H9 (cell line): ENCODE measurements around the gene CACNA1G. TPM values are rescaled to one million over a fixed set of nuclear protein-coding genes. Genes with fewer than 3 reads are reported as not detected.
A peak's percentile ranks its signal among the peaks of the same experiment; 100 is the strongest.

Experiments used
- DNase-seq: peaks from one replicate; pipeline ENCODE4 v3.0.0-alpha.2; 2017
- H2AFZ ChIP-seq: one replicate; pipeline ENCODE4 v1.6.1; 2013; ENCODE audit warnings: mild to moderate bottlenecking, low read length, control low read depth, moderate library complexity
- H2AK5ac ChIP-seq: 2 replicates; pipeline ENCODE4 v1.6.1; 2013; ENCODE audit warnings: low read length, control low read depth, mixed read lengths; ENCODE audit not compliant: insufficient read length
- H2BK120ac ChIP-seq: one replicate; pipeline ENCODE4 v1.6.1; 2013; ENCODE audit warnings: low read depth, mild to moderate bottlenecking, low read length, control low read depth, inconsistent platforms; ENCODE audit not compliant: poor library complexity, severe bottlenecking
- H2BK12ac ChIP-seq: 2 replicates; pipeline ENCODE4 v1.6.1; 2013; ENCODE audit warnings: low read length, control low read depth, mixed read lengths, low read depth; ENCODE audit not compliant: insufficient read length
- H2BK15ac ChIP-seq: 2 replicates; pipeline ENCODE4 v1.6.1; 2013; ENCODE audit warnings: low read depth, low read length, control low read depth
- H2BK20ac ChIP-seq: one replicate; pipeline ENCODE4 v1.6.1; 2013; ENCODE audit warnings: low read depth, mild to moderate bottlenecking, low read length, control low read depth, inconsistent platforms; ENCODE audit not compliant: poor library complexity, severe bottlenecking
- H2BK5ac ChIP-seq: 2 replicates; pipeline ENCODE4 v1.6.1; 2013; ENCODE audit warnings: low read length, control low read depth, mixed read lengths; ENCODE audit not compliant: insufficient read length
- H3K14ac ChIP-seq: 2 replicates; pipeline ENCODE4 v1.6.1; 2013; ENCODE audit warnings: low read length, control low read depth; ENCODE audit not compliant: insufficient read depth
- H3K18ac ChIP-seq: 2 replicates; pipeline ENCODE4 v1.6.1; 2013; ENCODE audit warnings: low read depth, mild to moderate bottlenecking, mixed read lengths, low read length, control low read depth; ENCODE audit not compliant: insufficient read length
- H3K23ac ChIP-seq: 2 replicates; pipeline ENCODE4 v1.6.1; 2013; ENCODE audit warnings: low read length, control low read depth, mixed read lengths, low read depth; ENCODE audit not compliant: insufficient read length
- H3K23me2 ChIP-seq: 2 replicates; pipeline ENCODE4 v1.6.1; 2013; ENCODE audit warnings: low read depth, mild to moderate bottlenecking, mixed read lengths, low read length, control low read depth; ENCODE audit not compliant: insufficient read length, poor library complexity, severe bottlenecking
- H3K27ac ChIP-seq: 2 replicates; pipeline ENCODE4 v1.5.1; 2013; ENCODE audit warnings: low read length, control low read depth, mixed read lengths, low read depth; ENCODE audit not compliant: insufficient read length
- H3K27me3 ChIP-seq: 2 replicates; pipeline ENCODE4 v1.6.1; 2013; ENCODE audit warnings: low read length, control low read depth, inconsistent platforms; ENCODE audit not compliant: insufficient read depth
- H3K4ac ChIP-seq: 2 replicates; pipeline ENCODE4 v1.6.1; 2013; ENCODE audit warnings: low read depth, mild to moderate bottlenecking, control low read depth, inconsistent platforms, low read length, moderate library complexity
- H3K4me1 ChIP-seq: 2 replicates; pipeline ENCODE4 v1.6.1; 2013; ENCODE audit warnings: low read length, control low read depth, inconsistent platforms; ENCODE audit not compliant: insufficient read depth
- H3K4me2 ChIP-seq: 2 replicates; pipeline ENCODE4 v1.6.1; 2013; ENCODE audit warnings: low read length, control low read depth, mixed read lengths; ENCODE audit not compliant: insufficient read length, insufficient read depth
- H3K56ac ChIP-seq: 2 replicates; pipeline ENCODE4 v1.6.1; 2013; ENCODE audit warnings: low read depth, mild to moderate bottlenecking, mixed read lengths, low read length, control low read depth; ENCODE audit not compliant: insufficient read length
- H3K79me1 ChIP-seq: 2 replicates; pipeline ENCODE4 v1.6.1; 2013; ENCODE audit warnings: low read depth, mild to moderate bottlenecking, moderate library complexity, low read length, control low read depth, inconsistent platforms; ENCODE audit not compliant: insufficient read depth, poor library complexity, severe bottlenecking
- H3K79me2 ChIP-seq: 2 replicates; pipeline ENCODE4 v1.6.1; 2013; ENCODE audit warnings: low read length, control low read depth, inconsistent platforms; ENCODE audit not compliant: insufficient read depth
- H3K9ac ChIP-seq: 2 replicates; pipeline ENCODE4 v1.6.1; 2013; ENCODE audit warnings: low read length, control low read depth, mixed read lengths; ENCODE audit not compliant: insufficient read length; ENCODE audit errors: extremely low read depth
- H3K9me3 ChIP-seq: one replicate; pipeline ENCODE4 v1.6.1; 2013; ENCODE audit warnings: low read depth, low read length, inconsistent platforms; ENCODE audit not compliant: control insufficient read depth
- H3T11ph ChIP-seq: one replicate; pipeline ENCODE4 v1.6.1; 2013; ENCODE audit warnings: mild to moderate bottlenecking, low read length, control low read depth, inconsistent platforms
- H4K20me1 ChIP-seq: one replicate; pipeline ENCODE4 v1.6.1; 2013; ENCODE audit not compliant: control insufficient read depth, insufficient read length, insufficient read depth
- H4K5ac ChIP-seq: 2 replicates; pipeline ENCODE4 v1.6.1; 2013; ENCODE audit warnings: low read depth, mild to moderate bottlenecking, mixed read lengths, low read length, control low read depth; ENCODE audit not compliant: insufficient read length
- H4K8ac ChIP-seq: replicated peaks from 2 replicates; pipeline ENCODE4 v1.6.1; 2013; ENCODE audit warnings: low read length, control low read depth, mixed read lengths, low read depth; ENCODE audit not compliant: insufficient read length
- H4K91ac ChIP-seq: 2 replicates; pipeline ENCODE4 v1.6.1; 2013; ENCODE audit warnings: low read depth, mild to moderate bottlenecking, moderate library complexity, mixed read lengths, low read length, control low read depth; ENCODE audit not compliant: insufficient read length
- H3K27ac Mint-ChIP-seq, 3 experiments: 2 replicates in 2 of 3; 3 replicates in 1 of 3; pipeline ENCODE4 v1.8.0; 2020 to 2021; ENCODE audit warnings: mixed read lengths in 3 of 3, mild to moderate bottlenecking in 1 of 3, moderate library complexity in 1 of 3
- H3K27me3 Mint-ChIP-seq: 2 replicates; pipeline ENCODE4 v1.8.0; 2021; ENCODE audit warnings: low read depth, mild to moderate bottlenecking, moderate library complexity, mixed read lengths
- H3K36me3 Mint-ChIP-seq, 3 experiments: 2 replicates in 2 of 3; 3 replicates in 1 of 3; pipeline ENCODE4 v1.8.0; 2020 to 2021; ENCODE audit warnings: low read depth in 3 of 3, mixed read lengths in 3 of 3; ENCODE audit not compliant: insufficient read depth in 1 of 3
- H3K4me1 Mint-ChIP-seq, 2 experiments: 2 replicates each; pipeline ENCODE4 v1.8.0; 2020; ENCODE audit warnings: mixed read lengths in 2 of 2
- H3K4me3 Mint-ChIP-seq, 2 experiments: 2 replicates in 1 of 2; 3 replicates in 1 of 2; pipeline ENCODE4 v1.8.0; 2020 to 2021; ENCODE audit warnings: mild to moderate bottlenecking in 2 of 2, mixed read lengths in 2 of 2, moderate library complexity in 1 of 2
- H3K9me3 Mint-ChIP-seq, 2 experiments: 2 replicates in 1 of 2; 3 replicates in 1 of 2; pipeline ENCODE4 v1.8.0; 2020; ENCODE audit warnings: mild to moderate bottlenecking in 2 of 2, mixed read lengths in 2 of 2, moderate library complexity in 1 of 2
- CTCF ChIP-seq: fragments of 200-600 bp; sonication (generic); conservative IDR thresholded peaks from 3 replicates; pipeline ENCODE4 v1.8.0; 2021; ENCODE audit warnings: antibody characterized with exemption, mild to moderate bottlenecking
- WGBS: extraction: QIAGEN DNeasy Blood & Tissue Kit; methylation state at CpG from one replicate; pipeline ENCODE4 v1.1.7; 2013; ENCODE audit warnings: missing lambda C conversion rate, low lambda C conversion rate, mixed read lengths; ENCODE audit not compliant: insufficient read length; ENCODE audit errors: extremely low coverage; 5-methylcytosine and 5-hydroxymethylcytosine counted together
- total RNA-seq: library from RNA; stranded (reverse); gene quantifications from 2 replicates; pipeline ENCODE4 v1.2.1, GENCODE V29; 2021

The CACNA1G gene
- total RNA-seq, 1 experiment from 2014 or later: 1.5 TPM

DNA sequence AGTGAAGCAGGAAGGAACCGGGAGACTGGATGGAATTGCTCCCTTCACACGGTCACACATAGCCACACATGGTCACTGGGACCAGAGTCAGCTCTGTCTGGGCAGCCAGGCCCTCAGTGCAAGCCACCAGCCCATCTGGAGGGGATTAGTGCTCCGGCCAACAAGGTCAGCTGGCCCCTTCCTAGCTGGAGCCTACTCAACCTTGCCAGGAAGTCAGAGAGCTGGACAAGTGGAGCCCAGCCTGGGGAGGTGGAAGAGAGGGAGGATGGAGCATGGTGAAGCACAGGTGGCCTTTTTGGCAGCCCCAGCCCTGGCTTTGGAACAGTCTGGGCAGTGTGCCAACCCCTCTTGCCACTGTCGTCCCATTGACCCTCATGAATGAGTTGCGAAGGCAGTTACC is 3.7 kb upstream of the CACNA1G start:
- Histone ChIP-seq H4K8ac (no peak overlapping the region), H3K4ac (no peak overlapping the region), H2AK5ac (no peak overlapping the region), H3K14ac (no peak overlapping the region), H2BK12ac (no peak overlapping the region), H3K27ac (no peak overlapping the region), H2BK5ac (no peak overlapping the region), H3K23ac (no peak overlapping the region), H2AFZ (no peak overlapping the region), H2BK20ac (no peak overlapping the region), H3T11ph (no peak overlapping the region), H3K18ac (no peak overlapping the region), H3K23me2 (peaks cover 21% of the 10 kb centered on the region), H4K20me1 (no peaks in the 10 kb centered on the region), H2BK120ac (no peak overlapping the region), H3K4me1 (no peaks in the 10 kb centered on the region), H3K79me2 (no peaks in the 10 kb centered on the region), H3K9me3 (no peaks in the 10 kb centered on the region), H3K9ac (no peak overlapping the region), H3K56ac (no peak overlapping the region), H2BK15ac (no peak overlapping the region), H3K4me2 (no peak overlapping the region), H3K27me3 (peaks cover 12% of the 10 kb centered on the region), H4K5ac (no peak overlapping the region), H3K79me1 (no peaks in the 10 kb centered on the region), H4K91ac (no peak overlapping the region)
- no CpG with 5 or more reads among the region's 5 CpGs for WGBS
- peaks cover 6 to 13% of the 10 kb centered on the region in 2 experiments; a peak in 3 of 4 replicates for H3K4me1 Mint-ChIP-seq
- TF ChIP-seq CTCF: no peak
- no peak overlapping the region for H3K27ac Mint-ChIP-seq
- H3K9me3 Mint-ChIP-seq: no peaks in the 10 kb centered on the region; a peak in 1 of 5 replicates
- peak overlapping the region in 1 of 2 experiments; percentile 5; a peak in 1 of 5 replicates for H3K4me3 Mint-ChIP-seq
- DNase-seq: no peak
- H3K36me3 Mint-ChIP-seq: no peaks in the 10 kb centered on the region
- H3K27me3 Mint-ChIP-seq: peaks cover 48% of the 10 kb centered on the region
